Loucy (cell line): ENCODE data around the gene DHX40.
A peak's percentile ranks its signal among the peaks of the same experiment; 100 is the strongest.
"Not testable (repeated sequence)": the region's sequence is repeated elsewhere in the genome, so short reads cannot be mapped to it uniquely, and the experiment has no call there.

Experiments used
- H2AFZ ChIP-seq: fragments of 200-600 bp; sonication (generic); 2 replicates; pipeline ENCODE4 v1.6.0; 2016; ENCODE audit warnings: antibody characterized with exemption, mild to moderate bottlenecking, low read length, moderate library complexity
- H3F3A ChIP-seq: fragments of 200-600 bp; 2 replicates; pipeline ENCODE4 v1.6.0; 2016; ENCODE audit warnings: antibody characterized with exemption, low read depth, mild to moderate bottlenecking
- H3K27me3 ChIP-seq: fragments of 200-600 bp; sonication (generic); 2 replicates; pipeline ENCODE4 v1.6.1; 2014; ENCODE audit warnings: low read length, mild to moderate bottlenecking; ENCODE audit not compliant: insufficient read depth, poor library complexity, severe bottlenecking
- H3K36me3 ChIP-seq: fragments of 200-600 bp; sonication (generic); 2 replicates; pipeline ENCODE4 v1.6.1; 2016; ENCODE audit warnings: low read length; ENCODE audit not compliant: insufficient read depth
- H3K4me1 ChIP-seq: fragments of 200-600 bp; sonication (generic); 2 replicates; pipeline ENCODE4 v1.5.1; 2014; ENCODE audit warnings: low read length, mild to moderate bottlenecking; ENCODE audit not compliant: insufficient read depth, poor library complexity, severe bottlenecking
- H3K4me2 ChIP-seq: fragments of 200-600 bp; sonication (generic); 2 replicates; pipeline ENCODE4 v1.6.0; 2014; ENCODE audit warnings: antibody characterized with exemption, low read length, low read depth, mild to moderate bottlenecking; ENCODE audit not compliant: poor library complexity, severe bottlenecking
- H3K4me3 ChIP-seq: fragments of 200-600 bp; sonication (generic); 2 replicates; pipeline ENCODE4 v1.5.1; 2014; ENCODE audit warnings: low read length, mild to moderate bottlenecking, mixed read lengths; ENCODE audit not compliant: poor library complexity, severe bottlenecking
- H3K79me2 ChIP-seq: fragments of 200-600 bp; sonication (generic); 2 replicates; pipeline ENCODE4 v1.6.1; 2014; ENCODE audit warnings: low read length; ENCODE audit not compliant: insufficient read depth
- H3K9ac ChIP-seq: fragments of 200-600 bp; sonication (generic); 2 replicates; pipeline ENCODE4 v1.6.0; 2014; ENCODE audit warnings: mild to moderate bottlenecking, low read depth, low read length, moderate library complexity; ENCODE audit not compliant: poor library complexity, severe bottlenecking
- H3K9me2 ChIP-seq: fragments of 200-600 bp; sonication (generic); replicated peaks from 2 replicates; pipeline ENCODE4 v1.6.1; 2016; ENCODE audit warnings: low read depth, low read length, mixed read lengths
- H3K9me3 ChIP-seq: fragments of 200-600 bp; sonication (generic); 2 replicates; pipeline ENCODE4 v1.6.1; 2014; ENCODE audit warnings: mild to moderate bottlenecking, antibody characterized with exemption, low read length, low read depth; ENCODE audit not compliant: insufficient read depth
- H4K20me1 ChIP-seq: fragments of 200-600 bp; sonication (generic); 2 replicates; pipeline ENCODE4 v1.6.0; 2014; ENCODE audit warnings: antibody characterized with exemption, low read length, mild to moderate bottlenecking; ENCODE audit not compliant: insufficient read depth, poor library complexity, severe bottlenecking
- CTCF ChIP-seq: fragments of 200-600 bp; sonication (generic); conservative IDR thresholded peaks from 2 replicates; pipeline ENCODE4 v1.5.1; 2014; ENCODE audit warnings: mild to moderate bottlenecking, antibody characterized with exemption, low read length
- EZH2phosphoT487 ChIP-seq: fragments of 200-600 bp; IDR thresholded peaks from 2 replicates; pipeline ENCODE4 v1.6.1; 2018; ENCODE audit warnings: antibody characterized with exemption, mild to moderate bottlenecking, moderate library complexity, borderline replicate concordance

Gene DHX40

GRCh38 chr17:59520251-59520650, 45.2 kb upstream of the DHX40 start:
- Histone ChIP-seq H4K20me1 (no peaks in the 10 kb centered on the region), H3K9me3 (no peaks in the 10 kb centered on the region), H3K4me2 (no peak overlapping the region), H3K79me2 (no peaks in the 10 kb centered on the region), H3K4me3 (no peak overlapping the region), H3K4me1 (peaks cover 5% of the 10 kb centered on the region), H3K9me2 (no peaks in the 10 kb centered on the region), H2AFZ (peak overlapping the region; percentile 83), H3K36me3 (no peaks in the 10 kb centered on the region), H3K9ac (no peak overlapping the region), H3F3A (no peaks in the 10 kb centered on the region), H3K27me3 (no peaks in the 10 kb centered on the region)
- no peak for TF ChIP-seq CTCF
- no peak for TF ChIP-seq EZH2phosphoT487

- H3K9me2 ChIP-seq = no peaks in the 10 kb centered on the region
- H3K4me3 ChIP-seq = peak overlapping the region; percentile 54
- TF ChIP-seq CTCF = peak; percentile 90
- no peak for TF ChIP-seq EZH2phosphoT487
- H3K79me2 ChIP-seq = no peaks in the 10 kb centered on the region
- H3K36me3 ChIP-seq = no peaks in the 10 kb centered on the region
- peak overlapping the region; percentile 35 for H3K9ac ChIP-seq
- H3K9me3 ChIP-seq = no peaks in the 10 kb centered on the region
- H2AFZ ChIP-seq = peak overlapping the region; percentile 83
- H3K4me1 ChIP-seq = peaks cover 5% of the 10 kb centered on the region
- H4K20me1 ChIP-seq = no peaks in the 10 kb centered on the region
- H3K27me3 ChIP-seq = no peaks in the 10 kb centered on the region
- no peaks in the 10 kb centered on the region for H3F3A ChIP-seq
- peak overlapping the region; percentile 61 for H3K4me2 ChIP-seq
Observed at GRCh38 chr17:59521465-59522126, 43.8 kb upstream of the DHX40 start.

GRCh38 chr17:59524930-59525329, 40.5 kb upstream of the DHX40 start:
- not testable (repeated sequence) for H3K4me2 ChIP-seq, H4K20me1 ChIP-seq, H2AFZ ChIP-seq, H3K27me3 ChIP-seq, H3K36me3 ChIP-seq, H3F3A ChIP-seq, H3K79me2 ChIP-seq, H3K9me3 ChIP-seq, H3K4me3 ChIP-seq, H3K9ac ChIP-seq, H3K4me1 ChIP-seq, H3K9me2 ChIP-seq

- no peaks in the 10 kb centered on the region for H3K79me2 ChIP-seq
- no peaks in the 10 kb centered on the region for H4K20me1 ChIP-seq
- no peaks in the 10 kb centered on the region for H3F3A ChIP-seq
- H3K4me2 ChIP-seq = no peak overlapping the region
- peaks cover 5% of the 10 kb centered on the region for H3K4me1 ChIP-seq
- no peaks in the 10 kb centered on the region for H3K27me3 ChIP-seq
- H2AFZ ChIP-seq = no peak overlapping the region
- no peaks in the 10 kb centered on the region for H3K36me3 ChIP-seq
- TF ChIP-seq EZH2phosphoT487 (no peak), CTCF (no peak)
- no peak overlapping the region for H3K9ac ChIP-seq
- H3K4me3 ChIP-seq = no peak overlapping the region
- H3K9me2 ChIP-seq = no peaks in the 10 kb centered on the region
- no peaks in the 10 kb centered on the region for H3K9me3 ChIP-seq
Observed at GRCh38 chr17:59525668-59526067, 39.7 kb upstream of the DHX40 start.
